Neuron (in vitro differentiated cells): Measurements from ENCODE around the gene NFIX.

Experiments
- H2AFZ ChIP-seq: one replicate; pipeline ENCODE4 v1.6.1; 2013; ENCODE audit warnings: low read depth, mild to moderate bottlenecking, inconsistent platforms, low read length, moderate library complexity
- H3K27me3 ChIP-seq: one replicate; pipeline ENCODE4 v1.6.1; 2013; ENCODE audit warnings: low read length; ENCODE audit not compliant: insufficient read depth
- H3K36me3 ChIP-seq: one replicate; pipeline ENCODE4 v1.6.1; 2013; ENCODE audit warnings: low read length; ENCODE audit not compliant: insufficient read depth
- H3K4me1 ChIP-seq: one replicate; pipeline ENCODE4 v1.6.1; 2013; ENCODE audit warnings: low read length; ENCODE audit not compliant: insufficient read depth
- H3K4me3 ChIP-seq: 2 replicates; pipeline ENCODE4 v1.5.1; 2013; ENCODE audit warnings: mild to moderate bottlenecking, low read length, moderate library complexity
- H3K9me3 ChIP-seq: one replicate; pipeline ENCODE4 v1.6.1; 2013; ENCODE audit warnings: low read length

Gene NFIX

DNA sequence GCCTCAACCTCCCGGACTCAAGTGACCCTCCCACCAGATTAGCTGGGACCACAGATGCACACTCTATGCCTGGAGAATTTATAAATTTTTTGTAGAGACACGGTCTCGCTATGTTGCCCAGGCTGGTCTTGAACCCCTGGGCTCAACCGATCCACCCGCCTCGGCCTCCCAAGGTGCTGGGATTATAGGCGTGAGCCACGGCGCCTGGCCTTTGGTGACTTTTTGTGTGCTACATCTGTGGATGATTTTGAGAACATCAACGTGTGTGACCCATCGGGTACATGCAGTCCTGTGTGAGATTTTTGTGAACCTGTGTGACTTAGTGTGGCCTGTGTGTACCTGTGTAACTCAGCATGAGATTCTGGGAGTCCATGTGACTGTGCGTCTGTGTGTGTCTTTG, 8.5 kb upstream of the NFIX start:
- peaks cover 56% of the 10 kb centered on the region for H3K27me3 ChIP-seq
- no peaks in the 10 kb centered on the region for H3K9me3 ChIP-seq
- H3K4me3 ChIP-seq: no peak overlapping the region
- no peaks in the 10 kb centered on the region for H3K36me3 ChIP-seq
- no peak overlapping the region for H2AFZ ChIP-seq
- H3K4me1 ChIP-seq: peaks cover 11% of the 10 kb centered on the region

DNA sequence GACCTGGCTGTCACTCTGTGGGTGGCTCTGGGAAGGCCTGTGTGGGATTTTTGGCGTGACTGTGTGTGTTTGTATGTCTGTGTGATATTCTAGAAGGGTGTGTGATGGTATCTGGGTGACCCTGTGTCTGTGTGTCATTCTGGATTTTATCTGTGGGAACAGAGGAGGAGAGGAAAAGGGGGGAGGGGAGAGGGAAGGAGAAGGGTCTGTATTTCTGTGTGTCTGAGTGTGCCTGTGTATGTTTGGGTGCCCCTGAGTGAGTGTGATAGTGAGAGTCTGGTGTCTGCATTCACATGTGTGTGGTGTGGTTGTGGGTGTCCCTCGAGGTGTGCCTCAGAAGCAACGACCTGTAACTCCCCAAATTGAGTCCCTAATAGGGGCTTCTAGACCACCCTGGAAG, 8.1 kb upstream of the NFIX start:
- Histone ChIP-seq H3K27me3 (peaks cover 56% of the 10 kb centered on the region), H2AFZ (no peak overlapping the region), H3K4me1 (peaks cover 11% of the 10 kb centered on the region), H3K36me3 (no peaks in the 10 kb centered on the region), H3K9me3 (no peaks in the 10 kb centered on the region), H3K4me3 (no peak overlapping the region)

DNA sequence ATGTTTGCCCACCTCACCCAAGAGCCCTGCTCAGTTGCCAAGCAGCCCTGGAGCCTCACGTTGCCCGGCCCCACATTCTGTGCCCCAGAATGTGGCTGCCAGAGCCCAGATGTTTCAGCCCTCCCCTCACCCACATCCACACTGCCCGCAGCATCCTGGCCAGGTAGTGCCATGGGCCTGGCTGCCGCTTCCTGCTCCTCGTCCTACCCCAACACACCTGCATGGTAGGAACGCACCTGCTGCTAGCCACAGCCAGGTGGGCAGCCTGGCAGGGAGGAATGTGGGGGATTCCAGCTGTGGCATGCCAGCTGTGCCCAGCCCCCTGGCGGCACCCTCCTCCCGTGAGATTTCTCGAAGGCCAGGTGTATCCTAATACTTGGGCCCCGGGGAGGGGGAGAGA, 7.5 kb upstream of the NFIX start:
- Histone ChIP-seq H3K4me1 (peaks cover 11% of the 10 kb centered on the region), H3K36me3 (no peaks in the 10 kb centered on the region), H3K4me3 (no peak overlapping the region), H3K9me3 (no peaks in the 10 kb centered on the region), H3K27me3 (peaks cover 56% of the 10 kb centered on the region), H2AFZ (no peak overlapping the region)

DNA sequence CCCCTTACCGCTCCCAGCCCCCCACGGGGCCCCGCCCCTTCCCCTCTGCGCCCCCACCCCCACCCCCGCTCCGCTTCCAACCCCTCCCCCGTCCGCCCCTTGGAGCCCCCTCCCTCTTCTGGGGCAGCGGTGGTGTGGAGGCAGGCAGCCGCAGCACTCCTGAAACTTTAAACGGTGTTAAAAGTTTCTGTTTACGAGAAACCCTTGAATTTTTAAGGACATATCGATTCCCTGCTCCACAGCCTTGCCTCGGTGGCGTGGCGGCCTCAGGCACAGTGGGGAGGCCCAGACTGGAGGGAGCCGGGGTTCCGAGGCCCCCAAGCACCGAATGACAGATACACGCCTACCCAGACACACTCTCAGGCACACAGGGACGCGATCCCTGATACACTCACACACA, 4.8 kb upstream of the NFIX start:
- Histone ChIP-seq H3K9me3 (no peaks in the 10 kb centered on the region), H3K4me1 (peaks cover under 1% of the 10 kb centered on the region), H2AFZ (no peak overlapping the region), H3K36me3 (no peaks in the 10 kb centered on the region), H3K4me3 (no peak overlapping the region), H3K27me3 (peaks cover 59% of the 10 kb centered on the region)

DNA sequence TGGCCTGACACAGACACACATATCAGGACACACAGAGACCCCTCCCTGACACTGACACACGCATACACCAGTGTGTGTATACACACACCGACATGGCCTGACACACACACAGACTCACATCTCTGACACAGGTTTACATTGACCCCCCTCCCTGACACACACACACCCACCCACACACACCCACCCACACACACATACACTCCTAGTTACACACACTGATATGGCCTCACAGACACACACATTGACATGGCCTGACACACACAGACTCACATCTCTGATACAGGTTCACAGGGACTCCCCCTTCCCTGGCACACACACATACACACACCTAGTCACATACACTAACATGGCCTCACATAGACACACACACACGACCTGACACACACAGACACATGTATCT, 4.4 kb upstream of the NFIX start:
- Histone ChIP-seq H2AFZ (no peak overlapping the region), H3K4me1 (peaks cover under 1% of the 10 kb centered on the region), H3K4me3 (no peak overlapping the region), H3K36me3 (no peaks in the 10 kb centered on the region), H3K9me3 (no peaks in the 10 kb centered on the region), H3K27me3 (peaks cover 55% of the 10 kb centered on the region)

DNA sequence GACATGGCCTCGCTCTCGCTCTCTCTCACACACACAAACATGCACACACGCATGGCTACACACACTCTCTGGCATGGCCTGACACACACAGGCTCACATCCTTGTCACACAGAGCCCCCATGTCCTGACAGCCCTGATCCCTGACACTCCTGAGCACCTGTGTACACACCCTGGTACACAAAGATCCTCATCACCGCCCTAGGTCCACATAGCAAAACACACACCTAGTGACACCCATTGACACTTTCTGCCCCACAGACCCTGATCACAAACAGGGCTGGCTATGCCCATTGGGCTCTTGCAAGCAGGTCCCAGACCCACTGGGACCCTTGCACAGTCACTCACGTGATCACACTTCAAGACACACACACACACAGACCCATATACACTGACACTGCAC, 4.0 kb upstream of the NFIX start:
- H3K36me3 ChIP-seq: no peaks in the 10 kb centered on the region
- no peak overlapping the region for H2AFZ ChIP-seq
- peaks cover 3% of the 10 kb centered on the region for H3K4me1 ChIP-seq
- H3K9me3 ChIP-seq: no peaks in the 10 kb centered on the region
- peaks cover 55% of the 10 kb centered on the region for H3K27me3 ChIP-seq
- H3K4me3 ChIP-seq: no peak overlapping the region

DNA sequence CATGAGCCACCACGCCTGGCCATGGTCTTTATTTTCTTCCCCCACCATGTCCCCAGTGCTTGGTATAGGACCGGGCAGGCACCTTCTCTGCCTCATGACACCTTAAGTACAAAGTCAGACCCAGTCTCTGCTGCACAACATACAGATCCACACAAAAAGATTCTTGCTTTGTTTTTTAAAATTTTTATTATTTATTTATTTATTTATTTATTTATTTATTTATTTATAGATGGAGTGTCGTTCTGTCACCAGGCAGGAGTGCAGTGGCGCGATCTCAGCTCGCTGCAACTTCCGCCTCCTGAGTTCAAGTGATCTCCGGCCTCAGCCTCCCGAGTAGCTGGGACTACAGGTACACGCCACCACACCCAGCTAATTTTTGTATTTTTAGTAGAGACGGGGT, 2.5 kb upstream of the NFIX start:
- H3K36me3 ChIP-seq: no peaks in the 10 kb centered on the region
- no peak overlapping the region for H2AFZ ChIP-seq
- H3K27me3 ChIP-seq: peaks cover 60% of the 10 kb centered on the region
- H3K4me3 ChIP-seq: no peak overlapping the region
- no peaks in the 10 kb centered on the region for H3K9me3 ChIP-seq
- peaks cover 3% of the 10 kb centered on the region for H3K4me1 ChIP-seq

DNA sequence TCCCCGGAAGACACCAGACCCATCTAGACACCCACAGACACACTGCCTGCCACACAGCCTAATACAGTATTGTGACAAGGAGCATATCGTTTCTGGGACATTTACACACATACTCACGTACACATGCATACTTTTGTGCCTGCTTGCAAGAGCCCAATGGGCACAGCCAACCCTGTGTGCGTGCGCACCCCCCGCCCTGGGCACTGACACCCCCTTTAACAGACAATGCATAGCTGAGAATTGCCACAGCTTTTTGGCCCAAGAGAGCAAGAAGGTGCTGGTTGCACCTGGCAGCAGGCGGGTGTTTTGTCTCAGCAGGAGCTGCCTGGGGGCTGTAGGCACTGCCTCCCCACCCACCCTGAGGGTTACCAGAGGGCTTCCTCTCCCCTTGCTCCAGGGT, 1.7 kb upstream of the NFIX start:
- no peaks in the 10 kb centered on the region for H3K36me3 ChIP-seq

DNA sequence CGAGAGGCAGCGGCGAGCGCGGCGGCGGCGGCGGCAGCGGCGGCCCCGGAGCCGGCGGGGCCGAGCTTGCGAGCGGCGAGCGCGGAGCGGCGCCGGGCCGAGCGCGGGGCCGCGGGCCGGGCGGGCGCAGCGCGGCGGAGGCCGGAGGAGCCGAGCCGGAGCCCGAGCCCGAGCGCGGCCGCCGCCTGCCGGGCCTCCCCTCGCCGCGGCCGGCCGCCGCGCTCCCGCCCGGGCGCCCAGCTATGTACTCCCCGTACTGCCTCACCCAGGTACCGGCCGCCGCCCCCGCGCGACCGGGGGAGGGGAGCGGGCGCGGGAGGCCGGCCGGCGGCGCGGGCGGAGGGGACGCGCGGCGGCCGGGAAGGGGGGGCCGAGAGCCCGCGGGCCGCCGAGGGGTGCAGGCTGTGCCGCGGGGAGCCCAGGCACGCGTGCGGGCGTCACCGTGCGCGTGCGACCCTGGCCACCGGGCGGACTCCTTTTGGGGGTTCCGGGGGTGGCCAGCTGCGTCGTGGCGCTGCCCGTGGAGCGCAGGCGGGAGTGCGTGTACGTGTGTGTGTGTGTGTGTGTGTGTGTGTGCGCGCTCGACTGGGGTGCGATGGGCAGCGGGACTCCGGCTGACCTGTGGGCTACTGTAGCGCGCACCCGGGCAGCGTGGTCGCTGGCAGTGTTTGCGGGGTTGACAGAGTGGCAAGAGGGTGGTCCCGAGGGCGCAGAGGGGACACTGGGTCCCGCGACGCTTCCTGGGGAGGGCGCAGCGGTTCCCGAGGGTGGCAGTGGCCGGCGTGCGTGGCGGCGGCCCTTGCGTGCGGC, 526 bp downstream of the NFIX start:
- peak overlapping the region; percentile 25 for H3K4me3 ChIP-seq
- H2AFZ ChIP-seq: no peak overlapping the region
- no peaks in the 10 kb centered on the region for H3K9me3 ChIP-seq
- H3K4me1 ChIP-seq: peaks cover 3% of the 10 kb centered on the region
- no peaks in the 10 kb centered on the region for H3K36me3 ChIP-seq
- peaks cover 71% of the 10 kb centered on the region for H3K27me3 ChIP-seq

More for the DNA sequence above, 1.7 kb upstream of the NFIX start:
- Histone ChIP-seq H3K4me3 (no peak overlapping the region), H2AFZ (no peak overlapping the region), H3K27me3 (peaks cover 59% of the 10 kb centered on the region), H3K9me3 (no peaks in the 10 kb centered on the region), H3K4me1 (peaks cover 3% of the 10 kb centered on the region)

DNA sequence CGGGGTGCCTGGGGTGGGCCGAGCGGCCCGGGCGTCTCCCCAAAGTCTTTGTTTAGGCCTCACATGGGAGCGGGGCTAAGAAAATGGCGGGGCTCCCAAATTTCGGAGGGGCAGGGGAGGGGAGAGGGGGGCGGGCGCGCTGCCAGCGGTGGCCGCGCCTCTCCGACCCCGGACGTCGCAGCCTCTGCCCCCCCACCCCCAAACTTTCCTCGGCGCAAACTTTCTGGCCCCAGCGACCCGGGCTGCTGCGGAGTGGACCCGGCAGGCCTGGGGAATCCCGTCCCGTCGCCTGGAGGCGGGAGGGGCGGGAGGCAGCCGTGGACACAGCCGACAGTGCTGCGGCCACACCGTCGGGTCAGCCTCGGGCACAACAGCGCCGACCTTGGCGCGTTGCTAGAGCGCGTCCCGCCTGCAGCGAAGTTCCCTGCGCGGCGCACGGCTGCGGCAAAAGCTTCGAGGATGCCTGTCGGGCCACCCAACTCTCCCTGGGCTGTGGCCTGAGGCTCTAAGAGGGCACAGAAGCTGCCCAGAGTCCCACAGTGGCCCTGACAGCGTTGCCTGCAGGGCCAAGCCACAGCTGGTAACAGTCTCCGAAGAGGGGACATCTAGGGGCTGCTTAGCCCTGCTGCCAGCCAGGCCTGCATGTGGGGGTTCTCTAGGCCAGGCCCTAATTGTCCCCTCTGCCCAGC, 1.3 kb downstream of the NFIX start:
- H3K4me3 ChIP-seq: no peak overlapping the region
- H3K36me3 ChIP-seq: no peaks in the 10 kb centered on the region
- no peaks in the 10 kb centered on the region for H3K9me3 ChIP-seq
- peaks cover 3% of the 10 kb centered on the region for H3K4me1 ChIP-seq
- H3K27me3 ChIP-seq: peaks cover 71% of the 10 kb centered on the region
- H2AFZ ChIP-seq: no peak overlapping the region

DNA sequence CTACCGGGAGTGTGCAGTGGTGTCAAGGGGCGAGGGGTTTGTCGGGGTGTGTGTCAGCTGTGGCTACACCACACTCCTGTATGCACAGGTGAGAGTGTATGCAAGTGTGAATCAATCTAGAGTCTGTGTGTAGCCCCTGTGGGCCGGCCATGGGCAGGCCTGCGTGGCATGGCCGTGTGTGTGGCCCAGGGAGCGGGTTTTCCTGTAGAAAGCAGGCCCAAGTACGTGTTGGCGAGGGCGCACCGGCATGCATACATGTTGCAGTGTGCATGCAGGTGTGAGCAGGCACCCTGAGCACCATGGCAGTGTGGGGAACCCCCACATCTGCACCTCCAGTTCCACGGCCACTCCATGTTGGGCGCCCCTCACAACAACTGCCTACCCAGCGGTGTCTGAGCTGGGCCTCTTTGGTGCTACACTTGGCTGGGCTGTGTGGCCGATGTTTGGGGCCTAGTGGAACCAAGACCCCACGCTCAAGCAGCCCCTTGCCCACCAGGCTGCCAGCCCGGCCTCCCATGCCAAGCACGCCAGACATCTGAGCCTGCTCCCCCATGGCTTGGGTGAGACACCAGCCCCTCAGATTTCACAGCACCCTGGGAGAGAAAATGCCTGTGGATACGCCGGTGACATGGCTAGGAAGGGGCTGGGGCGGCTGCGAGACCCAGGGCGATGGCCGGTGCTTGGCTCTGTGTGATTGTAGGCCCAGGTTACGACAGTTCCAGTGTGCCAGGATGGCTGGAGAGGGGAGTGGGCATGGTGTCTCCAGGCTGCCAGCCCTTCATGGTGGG, 2.1 kb downstream of the NFIX start:
- H3K27me3 ChIP-seq: peaks cover 73% of the 10 kb centered on the region
- H3K4me1 ChIP-seq: peaks cover 3% of the 10 kb centered on the region
- H3K4me3 ChIP-seq: no peak overlapping the region
- no peak overlapping the region for H2AFZ ChIP-seq
- no peaks in the 10 kb centered on the region for H3K9me3 ChIP-seq
- H3K36me3 ChIP-seq: no peaks in the 10 kb centered on the region

DNA sequence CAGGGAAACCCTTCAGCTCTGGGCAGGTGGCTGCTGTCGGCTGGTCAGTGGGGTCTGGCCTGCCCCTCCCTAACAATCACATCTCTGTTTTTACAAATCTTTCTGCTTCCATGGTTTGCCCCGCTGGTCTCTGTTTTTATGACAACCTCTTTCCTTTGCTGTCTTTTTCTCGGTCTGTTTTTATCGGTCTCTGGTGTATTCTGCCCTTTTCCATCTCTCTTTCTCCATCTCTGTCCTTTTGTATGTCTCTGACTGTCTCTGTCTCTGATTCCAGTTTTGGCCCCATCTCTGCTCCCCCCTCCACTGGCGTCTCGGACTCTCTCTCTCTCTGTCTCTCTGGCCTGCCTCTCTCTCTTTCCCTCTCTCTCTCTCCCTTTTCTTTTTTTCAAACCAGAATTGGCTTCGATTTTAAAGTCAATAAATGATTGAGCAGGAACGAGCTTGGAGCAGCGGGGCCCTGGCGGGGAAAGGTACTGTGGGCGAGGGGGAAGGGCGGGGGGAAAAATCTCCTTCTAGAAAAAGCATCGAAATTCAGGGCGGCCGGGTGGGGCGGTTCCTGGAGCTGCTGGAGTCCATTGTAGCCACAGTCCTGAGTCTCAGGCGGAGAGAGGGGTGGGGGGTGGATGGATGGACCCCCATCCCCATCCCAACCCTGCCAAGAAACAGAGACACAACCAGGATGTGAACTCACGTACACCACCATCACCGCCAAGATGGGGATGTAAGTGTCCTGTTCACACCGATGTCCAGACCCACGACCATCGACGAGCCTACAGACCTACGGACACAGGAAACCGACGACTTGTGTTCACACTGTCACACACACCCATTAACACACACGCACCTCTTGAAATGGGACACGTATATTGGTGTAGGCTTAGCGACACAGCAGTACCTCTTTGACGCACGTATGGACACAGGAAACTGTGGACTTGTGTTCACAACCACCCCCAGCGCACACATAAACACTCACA, 3.0 kb downstream of the NFIX start:
- H3K36me3 ChIP-seq: no peaks in the 10 kb centered on the region
- no peaks in the 10 kb centered on the region for H3K9me3 ChIP-seq
- no peak overlapping the region for H3K4me3 ChIP-seq
- H2AFZ ChIP-seq: no peak overlapping the region
- H3K27me3 ChIP-seq: peaks cover 79% of the 10 kb centered on the region
- peaks cover 3% of the 10 kb centered on the region for H3K4me1 ChIP-seq
